Caco-2 (cell line): ENCODE measurements around the gene ALG5. TPM values are rescaled to one million over a fixed set of nuclear protein-coding genes. Genes with fewer than 3 reads are reported as not detected.

Source experiments
- Bru-seq: library from RNA; stranded (reverse); fragments of 400-500 nt; gene quantifications from one replicate; lab custom pipeline; 2021; lab: Mats Ljungman, UMichigan
- BruChase-seq, 2 experiments: library from RNA; stranded (reverse); fragments of 400-500 nt; gene quantifications; one replicate each; lab custom pipeline; 2021; lab: Mats Ljungman, UMichigan
- BruUV-seq: library from RNA; stranded (reverse); fragments of 400-500 nt; replicated peaks from 2 replicates; lab custom pipeline; 2021; lab: Mats Ljungman, UMichigan
- CTCF ChIA-PET: fragments of 300-600 bp; sonication (Branson Sonifier 250); formaldehyde crosslinking; loops from one replicate; lab custom pipeline; 2022; ENCODE audit warnings: antibody characterized with exemption; lab: Charles Lee
- POLR2A ChIA-PET: fragments of 300-600 bp; sonication (Branson Sonifier 250); formaldehyde crosslinking; loops from one replicate; lab custom pipeline; 2022; ENCODE audit warnings: antibody characterized with exemption; lab: Charles Lee
- DNase-seq, 2 experiments: peaks; one replicate each; pipeline versions ENCODE4 v3.0.0 to v3.0.0-alpha.2; 2020 to 2022
- H3K27me3 ChIP-seq: replicated peaks from 2 replicates; pipeline ENCODE4 v1.6.0; 2011; ENCODE audit warnings: low read length; ENCODE audit not compliant: control insufficient read depth, insufficient read depth
- H3K36me3 ChIP-seq: 2 replicates; pipeline ENCODE4 v1.5.1; 2011; ENCODE audit warnings: low read length; ENCODE audit not compliant: control insufficient read depth, insufficient read depth
- H3K4me1 ChIP-seq: fragments of 250-450 bp; sonication (Bioruptor Pico); 2 replicates; pipeline ENCODE4 v1.5.1; 2020; ENCODE audit warnings: mild to moderate bottlenecking
- H3K4me3 ChIP-seq: 2 replicates; pipeline ENCODE4 v1.5.1; 2011; ENCODE audit warnings: low read depth, mild to moderate bottlenecking, control low read depth, low read length
- H3K9me3 ChIP-seq: fragments of 250-450 bp; sonication (Bioruptor Pico); 2 replicates; pipeline ENCODE4 v1.5.1; 2020; ENCODE audit warnings: mild to moderate bottlenecking, moderate library complexity
- H3K27ac Mint-ChIP-seq: one replicate; pipeline ENCODE4 v1.8.0; 2022; ENCODE audit warnings: mixed read lengths; ENCODE audit not compliant: unreplicated experiment
- H3K27me3 Mint-ChIP-seq: one replicate; pipeline ENCODE4 v1.8.0; 2022; ENCODE audit warnings: mixed read lengths; ENCODE audit not compliant: insufficient read depth, unreplicated experiment
- H3K36me3 Mint-ChIP-seq: one replicate; pipeline ENCODE4 v1.8.0; 2022; ENCODE audit warnings: mild to moderate bottlenecking, mixed read lengths; ENCODE audit not compliant: insufficient read depth, unreplicated experiment
- H3K4me1 Mint-ChIP-seq: one replicate; pipeline ENCODE4 v1.8.0; 2022; ENCODE audit warnings: low read depth, mixed read lengths; ENCODE audit not compliant: unreplicated experiment
- H3K4me3 Mint-ChIP-seq: one replicate; pipeline ENCODE4 v1.8.0; 2022; ENCODE audit warnings: mild to moderate bottlenecking, moderate library complexity, mixed read lengths; ENCODE audit not compliant: unreplicated experiment
- H3K9me3 Mint-ChIP-seq: one replicate; pipeline ENCODE4 v1.8.0; 2022; ENCODE audit warnings: mixed read lengths; ENCODE audit not compliant: unreplicated experiment
- intact Hi-C: fragments of 100-400 bp; cut with micrococcal nuclease; formaldehyde crosslinking; loops from one replicate; pipeline ENCODE4 v1.10.0; 2022; ENCODE audit not compliant: unreplicated experiment
- long read RNA-seq: library from polyadenylated mRNA; stranded (forward); transcript quantifications from one replicate; pipeline ENCODE4 v2.0.0, GENCODE V29; 2022
- total RNA-seq: library from RNA; stranded (reverse); gene quantifications from 2 replicates; pipeline ENCODE4 v1.2.3, GENCODE V29; 2022
- TF ChIP-seq, protein P1 (sequence below), 2 experiments: fragments of 200-600 bp in 1 of 2; IDR thresholded peaks; 1 replicate in 1 of 2; 2 replicates in 1 of 2; pipeline versions ENCODE4 v1.5.1 to v1.8.0; 2011 to 2022; ENCODE audit warnings: antibody characterized with exemption in 1 of 2, control low read depth in 1 of 2, inconsistent platforms in 1 of 2, low read depth in 1 of 2, low read length in 1 of 2, mild to moderate bottlenecking in 1 of 2, moderate library complexity in 1 of 2; ENCODE audit not compliant: insufficient read depth in 1 of 2, severe bottlenecking in 1 of 2, unreplicated experiment in 1 of 2

ALG5 gene, protein sequence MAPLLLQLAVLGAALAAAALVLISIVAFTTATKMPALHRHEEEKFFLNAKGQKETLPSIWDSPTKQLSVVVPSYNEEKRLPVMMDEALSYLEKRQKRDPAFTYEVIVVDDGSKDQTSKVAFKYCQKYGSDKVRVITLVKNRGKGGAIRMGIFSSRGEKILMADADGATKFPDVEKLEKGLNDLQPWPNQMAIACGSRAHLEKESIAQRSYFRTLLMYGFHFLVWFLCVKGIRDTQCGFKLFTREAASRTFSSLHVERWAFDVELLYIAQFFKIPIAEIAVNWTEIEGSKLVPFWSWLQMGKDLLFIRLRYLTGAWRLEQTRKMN
- total RNA-seq (62.0 and 66.8 TPM in 2 replicates), Bru-seq, nascent RNA (percentile 91 among the genes with signal in this experiment), BruChase-seq, experiment 1, labeled RNA remaining after a 2-hour chase (percentile 78 among the genes with signal in this experiment), BruChase-seq, experiment 2, labeled RNA remaining after a 6-hour chase (percentile 79 among the genes with signal in this experiment)
- long read RNA-seq, transcript ALG5-201 (10 exons, 1,154 nt), result major isoform, 206 of 249 reads
- long read RNA-seq, partial matches to known transcripts, result 2 of 249 reads
- long read RNA-seq, other reads (novel, unspliced or antisense), result 41 of 249 reads

DNA sequence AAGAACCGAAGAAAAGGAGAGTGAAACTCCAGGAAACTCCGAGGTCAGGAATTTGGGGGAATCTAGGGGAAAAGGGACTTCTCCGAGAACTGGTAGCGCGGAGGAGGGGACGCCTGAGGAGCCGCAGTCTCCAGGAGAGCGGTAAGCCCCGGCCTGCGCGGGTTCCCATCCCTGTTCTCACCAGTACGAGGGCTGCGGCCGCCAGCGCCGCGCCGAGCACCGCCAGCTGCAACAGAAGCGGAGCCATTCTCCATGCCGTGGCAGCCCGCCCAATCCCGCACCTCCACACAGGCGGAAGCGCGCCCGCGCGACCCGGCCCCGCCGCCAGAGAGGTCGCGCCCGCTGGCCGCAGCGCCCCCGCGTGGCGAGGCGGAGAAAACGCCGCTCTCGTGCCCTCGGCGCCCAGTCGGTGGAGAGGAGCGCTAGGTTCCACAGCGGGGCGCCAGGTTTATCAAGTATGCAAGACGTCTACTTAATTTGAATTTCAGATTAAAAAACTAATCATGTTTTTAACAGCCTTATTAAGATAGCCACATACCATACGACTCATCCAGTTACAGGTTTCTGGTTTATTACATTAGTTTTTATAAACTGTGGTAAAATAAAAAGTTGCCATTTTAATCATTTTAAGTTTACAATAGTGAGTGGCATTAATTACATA is at the start of gene ALG5:
ALG5 (minus strand) TSS at position 287 of the 661 bp plus-strand sequence; CDS start at position 247, 40 bp downstream.
- ChIA-PET CTCF (interaction anchor here (0.6 to 1.0 kb wide), 3 partner anchors 15 to 141 kb away, joined by 3 to 5 read pairs (median 5); no protein-coding TSS in a partner anchor), POLR2A (interaction anchor here (0.7 kb wide), 1 partner anchor 1695 kb away, joined by 6 read pairs; no protein-coding TSS in a partner anchor)
- peak; percentile 89 to 95 for DNase-seq
- TF ChIP-seq, protein P1, sequence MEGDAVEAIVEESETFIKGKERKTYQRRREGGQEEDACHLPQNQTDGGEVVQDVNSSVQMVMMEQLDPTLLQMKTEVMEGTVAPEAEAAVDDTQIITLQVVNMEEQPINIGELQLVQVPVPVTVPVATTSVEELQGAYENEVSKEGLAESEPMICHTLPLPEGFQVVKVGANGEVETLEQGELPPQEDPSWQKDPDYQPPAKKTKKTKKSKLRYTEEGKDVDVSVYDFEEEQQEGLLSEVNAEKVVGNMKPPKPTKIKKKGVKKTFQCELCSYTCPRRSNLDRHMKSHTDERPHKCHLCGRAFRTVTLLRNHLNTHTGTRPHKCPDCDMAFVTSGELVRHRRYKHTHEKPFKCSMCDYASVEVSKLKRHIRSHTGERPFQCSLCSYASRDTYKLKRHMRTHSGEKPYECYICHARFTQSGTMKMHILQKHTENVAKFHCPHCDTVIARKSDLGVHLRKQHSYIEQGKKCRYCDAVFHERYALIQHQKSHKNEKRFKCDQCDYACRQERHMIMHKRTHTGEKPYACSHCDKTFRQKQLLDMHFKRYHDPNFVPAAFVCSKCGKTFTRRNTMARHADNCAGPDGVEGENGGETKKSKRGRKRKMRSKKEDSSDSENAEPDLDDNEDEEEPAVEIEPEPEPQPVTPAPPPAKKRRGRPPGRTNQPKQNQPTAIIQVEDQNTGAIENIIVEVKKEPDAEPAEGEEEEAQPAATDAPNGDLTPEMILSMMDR (IDR thresholded peaks at IDR 0.05; ENCODE audit: insufficient read depth in 1 of 2, low read depth in 1 of 2, low read length in 1 of 2, severe bottlenecking in 1 of 2, unreplicated experiment in 1 of 2), result peak; percentile 85 to 92
- intact Hi-C loops, result loop anchor here (1.0 kb wide), 1 partner anchor 180 kb away; the partner anchor contains the start of gene RFXAP
- no peaks in the 10 kb centered on the region for H3K9me3 ChIP-seq
- H3K4me1 Mint-ChIP-seq, result peaks cover 11% of the 10 kb centered on the region
- no peaks in the 10 kb centered on the region for H3K36me3 ChIP-seq
- H3K36me3 Mint-ChIP-seq, result peaks cover 70% of the 10 kb centered on the region
- H3K9me3 Mint-ChIP-seq, result no peaks in the 10 kb centered on the region
- no TSS peak for BruUV-seq
- H3K27me3 Mint-ChIP-seq, result no peaks in the 10 kb centered on the region
- H3K4me1 ChIP-seq, result peaks cover 7% of the 10 kb centered on the region; the same call in 1 of the 2 replicates
- peak within 1 kb of the TSS; percentile 98 for H3K27ac Mint-ChIP-seq
- peak within 1 kb of the TSS; percentile 90 for H3K4me3 Mint-ChIP-seq
- H3K27me3 ChIP-seq, result no peaks in the 10 kb centered on the region
- peak within 1 kb of the TSS; percentile 76 for H3K4me3 ChIP-seq

DNA sequence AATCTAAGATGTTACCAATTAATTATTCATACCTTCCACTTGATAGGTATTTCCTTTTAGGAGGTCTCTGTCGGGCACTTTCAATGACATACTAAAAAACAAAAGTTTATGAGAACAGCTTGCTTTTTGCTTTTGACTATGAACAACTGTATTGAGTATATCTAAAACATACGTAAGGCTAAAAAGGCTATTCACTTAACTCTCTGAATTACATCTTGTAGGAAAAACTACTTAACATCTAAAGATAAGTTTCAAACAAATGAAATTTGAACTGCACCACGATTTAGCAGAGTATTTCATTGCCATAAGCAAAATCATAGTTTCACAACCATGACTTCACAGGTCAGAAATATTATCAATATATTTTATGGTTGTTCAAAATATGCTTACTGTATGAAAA is 48.7 kb upstream of the ALG5 start:
- H3K4me3 Mint-ChIP-seq, result no peak overlapping the region
- intact Hi-C loops, result no loop called here
- BruUV-seq, result no TSS peak
- H3K9me3 ChIP-seq, result no peaks in the 10 kb centered on the region
- H3K4me1 Mint-ChIP-seq, result no peaks in the 10 kb centered on the region
- CTCF ChIA-PET, result no interaction called here
- H3K27me3 Mint-ChIP-seq, result no peaks in the 10 kb centered on the region
- POLR2A ChIA-PET, result no interaction called here
- DNase-seq, result no peak
- no peaks in the 10 kb centered on the region for H3K4me1 ChIP-seq
- H3K27ac Mint-ChIP-seq, result no peak overlapping the region
- no peaks in the 10 kb centered on the region for H3K9me3 Mint-ChIP-seq
- H3K27me3 ChIP-seq, result no peaks in the 10 kb centered on the region
- H3K36me3 Mint-ChIP-seq, result peaks cover 21% of the 10 kb centered on the region
- no peak overlapping the region for H3K4me3 ChIP-seq
- no peaks in the 10 kb centered on the region for H3K36me3 ChIP-seq
- TF ChIP-seq, protein P1 (IDR thresholded peaks at IDR 0.05; ENCODE audit: insufficient read depth in 1 of 2, low read depth in 1 of 2, low read length in 1 of 2, severe bottlenecking in 1 of 2, unreplicated experiment in 1 of 2), result no peak

GRCh38 chr13:37047032-37047431 is 47.9 kb upstream of the ALG5 start:
- Mint-ChIP-seq H3K36me3 (peaks cover 29% of the 10 kb centered on the region), H3K27ac (no peak overlapping the region), H3K4me3 (no peak overlapping the region), H3K4me1 (no peaks in the 10 kb centered on the region), H3K9me3 (no peaks in the 10 kb centered on the region), H3K27me3 (no peaks in the 10 kb centered on the region)
- Histone ChIP-seq H3K27me3 (no peaks in the 10 kb centered on the region), H3K36me3 (no peaks in the 10 kb centered on the region), H3K4me1 (no peaks in the 10 kb centered on the region), H3K9me3 (no peaks in the 10 kb centered on the region), H3K4me3 (no peak overlapping the region)
- intact Hi-C loops, result no loop called here
- no TSS peak for BruUV-seq
- DNase-seq, result no peak
- TF ChIP-seq, protein P1 (IDR thresholded peaks at IDR 0.05; ENCODE audit: insufficient read depth in 1 of 2, low read depth in 1 of 2, low read length in 1 of 2, severe bottlenecking in 1 of 2, unreplicated experiment in 1 of 2), result no peak
- POLR2A ChIA-PET, result no interaction called here
- CTCF ChIA-PET, result no interaction called here
